NCI-H2227 treated with DMSO at 0.1 percent for 48 hours (cell line): Measurements from ENCODE around the gene CLEC16A.

Experiments
- DNase-seq: peaks from one replicate; lab custom pipeline; 2025; lab: John Stamatoyannopoulos, UW

Gene CLEC16A

DNA sequence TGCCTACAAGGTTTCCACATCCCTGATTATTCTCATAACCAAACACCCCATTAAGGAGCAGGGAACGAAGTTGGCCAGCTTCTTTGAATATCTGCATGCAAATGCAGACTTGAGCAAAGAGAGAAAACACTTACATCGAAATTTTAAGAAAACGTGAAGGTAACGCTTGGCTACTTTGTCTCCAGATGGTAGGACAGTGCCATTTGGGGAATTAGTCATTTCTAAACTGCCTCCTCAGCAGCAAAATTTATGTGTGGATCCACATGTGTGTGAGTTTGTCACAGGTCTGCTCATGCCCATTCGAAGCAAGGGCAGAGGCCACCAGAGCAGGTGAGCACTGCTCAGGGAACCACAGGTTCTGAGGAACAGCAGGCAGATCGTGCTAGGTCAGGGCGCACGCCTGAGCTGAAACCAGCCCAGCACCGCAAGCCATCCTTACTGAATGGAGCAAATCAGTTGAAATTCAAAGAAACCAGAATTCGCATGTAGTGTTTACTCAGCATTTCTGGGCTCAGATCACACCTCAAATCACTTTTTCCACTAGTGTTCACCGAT is 231.5 kb downstream of the CLEC16A start:
- DNase-seq: no peak

DNA sequence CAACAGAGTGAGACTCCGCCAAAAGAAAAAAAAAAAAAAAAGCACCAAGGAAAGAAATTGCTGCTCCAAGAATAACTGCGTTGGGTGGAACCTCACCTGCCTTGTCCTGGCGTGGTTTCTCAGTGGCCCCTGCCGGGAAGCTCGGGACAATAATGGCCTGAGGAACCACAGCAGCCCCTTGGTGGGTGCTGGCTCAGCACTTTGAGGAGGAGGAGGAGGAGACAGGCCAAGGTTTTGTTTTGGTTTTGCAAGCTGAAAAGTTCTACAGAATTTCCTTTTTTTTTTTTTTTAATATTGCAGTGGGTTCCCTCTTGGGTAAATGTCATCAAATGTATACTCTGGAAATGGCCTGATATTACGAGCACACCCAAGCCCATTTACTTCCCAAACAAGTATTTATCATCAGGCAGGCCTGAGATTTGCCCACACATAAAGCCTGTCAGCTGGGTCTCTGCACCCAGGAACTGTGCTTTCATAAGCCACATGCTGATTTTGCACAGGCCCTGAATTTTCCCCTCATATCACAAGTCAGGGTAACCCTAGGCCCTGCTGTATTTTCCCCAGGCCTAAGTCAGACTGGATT is 233.3 kb downstream of the CLEC16A start:
- DNase-seq: no peak

- DNase-seq: no peak
These were observed 234.1 kb downstream of the CLEC16A start for GRCh38 chr16:11178424-11178823.

- DNase-seq: no peak
These were observed 235.2 kb downstream of the CLEC16A start for GRCh38 chr16:11179574-11179973.

DNA sequence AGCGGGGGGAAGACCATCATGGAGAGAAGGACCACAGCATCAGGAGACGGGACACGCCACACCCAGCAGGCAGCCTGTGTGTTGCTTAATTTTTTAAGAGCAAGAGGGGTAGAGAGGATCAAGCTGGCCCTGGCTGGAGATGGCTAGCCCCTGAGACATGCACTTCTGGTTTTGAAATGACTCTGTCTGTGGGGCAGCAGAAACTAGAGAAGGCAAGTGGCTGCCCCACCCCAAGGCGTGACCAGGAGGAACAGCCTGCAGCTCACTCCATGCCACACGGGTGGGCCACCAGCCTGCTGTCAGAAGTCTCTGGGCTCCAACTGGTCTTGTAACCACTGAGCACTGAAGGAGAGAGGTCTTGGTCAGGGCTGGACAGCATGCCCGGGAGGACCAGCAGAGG is 236.1 kb downstream of the CLEC16A start:
- DNase-seq: no peak

DNA sequence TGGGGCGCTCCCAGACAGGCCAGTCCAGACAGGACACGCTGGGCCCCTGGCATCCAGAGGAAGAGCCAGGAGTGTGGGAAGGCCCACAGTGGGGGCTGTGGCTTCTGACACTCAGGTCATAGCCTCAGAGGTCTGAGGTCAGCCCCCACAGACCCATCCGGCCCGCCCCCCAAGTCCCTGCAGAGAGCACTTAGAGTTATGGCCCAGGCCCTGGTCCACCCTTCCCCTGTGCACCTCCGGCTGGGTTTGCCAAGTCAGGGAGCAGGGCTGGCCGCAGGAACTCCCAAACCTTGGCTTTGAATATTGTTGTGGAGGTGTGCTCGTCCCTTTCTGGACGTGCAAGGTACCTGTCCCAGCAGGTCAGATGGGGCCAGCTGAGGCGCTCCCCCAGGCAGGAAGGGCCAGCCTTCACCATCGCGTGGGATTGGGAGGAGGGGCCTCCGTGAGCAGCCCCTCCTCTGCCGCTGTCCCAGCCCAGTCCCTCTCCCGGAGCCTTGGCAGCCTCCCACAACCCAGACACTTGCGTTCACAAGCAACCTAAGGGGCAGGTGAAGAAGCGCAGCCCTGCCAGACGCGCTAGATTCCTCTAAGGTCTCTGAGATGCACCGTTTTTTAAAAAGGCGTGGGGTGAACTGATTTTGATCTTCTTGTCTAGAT is 237.0 kb downstream of the CLEC16A start:
- DNase-seq: no peak

- DNase-seq: no peak
These were observed 237.5 kb downstream of the CLEC16A start for GRCh38 chr16:11181899-11182279.

DNA sequence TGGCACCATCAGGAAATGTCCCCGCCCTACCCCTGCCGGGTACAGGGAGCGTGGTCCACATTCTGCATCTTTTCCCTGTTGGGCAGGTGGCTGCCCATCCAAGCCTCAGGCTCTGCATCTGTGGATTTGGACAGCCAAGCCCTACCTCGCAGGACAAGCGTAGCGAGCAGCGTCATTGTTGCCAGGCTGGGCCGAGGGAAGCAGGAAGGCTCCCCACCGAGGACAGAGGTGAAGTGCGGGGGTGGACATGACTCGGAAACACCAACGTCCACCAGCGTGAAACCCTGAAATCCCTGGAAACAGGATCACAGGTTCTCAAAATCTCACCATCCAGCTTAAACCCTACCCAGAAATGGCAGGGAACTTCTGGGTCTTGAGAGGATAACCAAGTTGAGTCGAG is 238.0 kb downstream of the CLEC16A start:
- no peak for DNase-seq

GRCh38 chr16:11183035-11183812 is 238.9 kb downstream of the CLEC16A start:
- DNase-seq: no peak

DNA sequence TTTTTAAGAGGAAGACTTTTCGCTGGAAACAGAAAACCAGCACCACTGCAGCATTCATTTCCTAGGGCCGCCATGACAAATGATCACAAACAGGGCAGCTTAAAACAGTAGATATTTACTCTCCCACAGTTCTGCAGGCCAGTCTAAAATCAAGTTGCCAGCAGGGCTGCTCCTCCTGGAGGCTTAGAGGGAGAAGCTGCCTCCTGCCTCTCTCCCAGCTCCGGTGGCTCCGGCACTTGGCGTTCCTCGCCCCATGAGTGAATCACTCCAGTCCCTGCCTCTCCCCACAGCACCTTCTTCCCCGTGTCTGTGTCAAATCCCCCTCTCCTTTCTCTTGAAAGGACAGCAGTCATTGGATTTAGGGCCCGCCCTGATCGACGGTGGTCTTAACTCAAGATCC is 239.6 kb downstream of the CLEC16A start:
- no peak for DNase-seq

DNA sequence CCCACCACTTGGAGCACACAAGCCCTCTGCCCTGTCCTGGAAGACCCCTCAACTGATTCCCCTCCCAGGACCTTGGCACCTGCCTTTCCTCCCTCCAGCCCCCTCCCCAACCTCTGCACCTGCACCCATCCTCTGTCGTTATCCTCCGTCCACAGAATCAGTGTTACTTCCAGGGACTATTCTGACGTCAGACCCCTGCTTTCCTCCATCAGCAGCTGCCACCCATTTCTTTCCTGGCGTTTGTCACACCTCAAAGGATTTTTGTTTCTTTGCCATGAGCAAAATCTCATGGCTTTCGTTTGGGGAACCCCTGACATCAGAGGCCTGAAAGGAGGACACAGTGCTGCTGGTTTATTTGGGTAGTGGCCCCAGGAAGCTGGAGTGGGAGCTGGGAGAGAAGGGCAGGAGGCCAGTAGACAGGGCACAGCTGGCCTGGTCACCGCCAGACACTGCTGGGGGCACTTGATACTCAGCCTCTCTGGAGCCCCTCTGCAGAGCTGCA is 243.2 kb downstream of the CLEC16A start:
- DNase-seq: no peak

DNA sequence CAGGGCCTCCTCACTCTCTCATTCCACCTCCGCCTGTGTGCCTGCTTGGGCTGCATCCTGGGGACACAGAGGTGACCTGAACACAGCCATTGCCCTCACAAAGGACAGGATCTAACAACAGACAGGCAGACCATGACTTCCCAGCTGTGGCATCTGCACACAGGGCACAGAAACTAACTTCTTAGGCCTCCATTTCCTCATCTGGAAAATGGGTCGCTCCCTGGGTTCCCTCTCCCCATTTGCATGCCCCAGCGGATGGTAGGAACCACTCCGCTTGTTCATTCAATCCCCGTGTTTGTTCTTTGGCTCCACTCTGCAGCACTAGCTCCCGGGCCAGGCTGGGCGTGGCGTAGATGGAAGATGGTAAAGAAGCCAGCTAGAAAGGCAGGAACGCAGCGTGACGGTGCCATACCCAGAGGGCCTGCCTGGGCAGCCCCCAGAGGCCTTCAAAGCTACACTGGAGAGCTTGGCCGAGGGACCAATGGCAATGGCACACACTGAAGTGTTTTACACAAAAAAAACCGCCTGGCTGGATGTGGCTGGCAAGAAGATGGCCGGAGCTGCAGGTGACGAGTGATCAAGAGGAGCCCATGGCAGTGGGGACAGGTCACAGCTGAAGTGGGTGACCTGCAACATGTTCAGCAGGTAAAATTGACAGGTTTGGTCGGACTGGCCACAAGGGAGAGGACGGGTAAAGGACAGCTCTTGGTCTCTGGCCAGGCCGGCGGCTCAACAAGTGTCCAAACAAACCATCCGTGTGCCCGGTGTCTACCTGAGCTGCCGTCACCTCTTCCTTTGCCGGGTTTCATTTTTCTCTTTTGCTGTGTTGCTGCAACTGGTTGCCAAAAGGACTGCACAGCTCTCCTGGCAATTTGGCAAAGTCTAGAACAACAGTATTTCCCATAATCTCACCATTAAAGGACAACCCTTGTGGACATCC is 244.7 kb downstream of the CLEC16A start:
- no peak for DNase-seq

DNA sequence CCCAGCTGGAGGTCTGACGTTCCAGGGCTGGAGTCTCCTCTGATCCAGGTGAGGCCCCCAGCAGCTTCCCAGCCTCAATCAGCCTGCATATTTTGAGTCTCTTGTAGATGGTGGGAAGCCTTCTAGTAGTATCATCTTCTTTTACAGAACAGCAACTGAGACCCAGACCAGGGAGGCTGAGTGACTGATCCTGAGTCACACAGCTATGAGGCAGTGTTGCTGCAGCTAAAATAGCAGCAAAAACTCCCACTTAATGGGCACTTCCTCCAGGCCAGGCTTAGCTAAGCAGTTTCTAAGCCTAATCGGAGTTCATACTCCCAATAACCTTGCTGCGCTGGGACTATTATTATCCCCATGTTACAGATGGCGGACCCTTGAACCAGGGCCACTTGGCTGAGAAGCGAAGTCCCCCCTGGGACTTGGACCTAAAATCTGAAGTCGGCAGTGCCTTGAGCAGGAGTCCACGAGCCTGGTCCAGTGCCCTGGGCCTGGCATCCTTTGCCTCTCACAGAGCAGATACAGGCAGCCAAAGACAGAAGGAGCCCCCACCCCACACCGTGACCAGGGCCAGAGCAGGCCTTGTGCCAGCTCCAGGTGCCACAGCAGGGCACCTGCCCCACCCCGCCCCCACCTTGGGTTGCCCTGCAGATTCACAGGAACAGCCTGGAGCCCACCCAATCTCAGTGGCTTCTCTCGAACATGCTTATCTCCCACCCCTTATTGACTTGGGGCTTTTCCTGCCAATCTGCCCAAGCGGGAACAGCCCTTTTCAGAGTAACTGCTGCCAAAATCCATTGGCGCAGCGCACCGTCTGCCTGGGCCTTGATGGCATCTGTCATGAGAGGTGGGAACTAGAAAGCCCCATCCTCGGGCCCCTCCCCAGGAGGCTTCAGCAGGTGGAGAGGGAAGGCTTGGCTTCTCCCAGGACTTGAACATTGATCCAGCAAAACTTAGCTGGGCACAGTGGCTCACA is 246.5 kb downstream of the CLEC16A start:
- DNase-seq: no peak

GRCh38 chr16:11191665-11192064 is 247.3 kb downstream of the CLEC16A start:
- no peak for DNase-seq

DNA sequence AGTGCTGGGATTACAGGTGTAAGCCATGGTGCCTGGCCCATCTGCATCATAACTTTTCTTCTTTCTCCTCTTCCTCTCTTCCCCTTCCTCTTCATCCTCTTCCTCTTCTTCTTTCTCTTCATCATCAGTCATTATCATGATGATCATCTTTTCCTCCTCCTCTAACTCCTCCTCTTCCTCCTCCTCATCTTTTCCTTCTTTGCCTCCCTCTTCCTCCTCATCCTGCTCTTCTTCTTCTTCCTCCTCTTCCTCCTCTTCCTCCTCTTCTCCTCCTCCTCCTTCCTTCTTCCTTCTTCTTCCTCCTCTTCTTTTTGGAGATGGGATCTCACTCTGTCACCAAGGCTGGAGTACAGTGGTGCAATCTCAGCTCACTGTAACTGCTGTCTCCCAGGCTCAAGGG is 249.1 kb downstream of the CLEC16A start:
- no peak for DNase-seq

DNA sequence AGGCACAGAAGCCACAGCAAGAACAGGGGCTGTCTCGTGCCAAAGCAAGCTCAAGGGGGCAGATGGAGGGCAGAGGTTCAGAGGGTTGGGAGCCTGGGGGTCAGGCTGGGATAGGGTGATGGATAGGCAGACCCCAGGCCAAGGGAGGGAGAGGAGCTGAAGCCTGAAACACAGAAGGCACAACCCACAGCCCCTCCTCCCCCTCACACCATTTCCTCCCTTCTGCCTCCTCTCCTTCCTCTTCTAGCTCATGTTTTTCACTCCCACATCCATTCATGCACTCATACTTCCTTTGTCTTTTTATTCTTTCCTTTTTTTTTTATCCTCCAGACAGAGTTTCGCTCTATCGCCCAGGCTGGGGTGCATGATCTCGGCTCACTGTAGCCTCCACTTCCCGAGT is 250.5 kb downstream of the CLEC16A start:
- no peak for DNase-seq

DNA sequence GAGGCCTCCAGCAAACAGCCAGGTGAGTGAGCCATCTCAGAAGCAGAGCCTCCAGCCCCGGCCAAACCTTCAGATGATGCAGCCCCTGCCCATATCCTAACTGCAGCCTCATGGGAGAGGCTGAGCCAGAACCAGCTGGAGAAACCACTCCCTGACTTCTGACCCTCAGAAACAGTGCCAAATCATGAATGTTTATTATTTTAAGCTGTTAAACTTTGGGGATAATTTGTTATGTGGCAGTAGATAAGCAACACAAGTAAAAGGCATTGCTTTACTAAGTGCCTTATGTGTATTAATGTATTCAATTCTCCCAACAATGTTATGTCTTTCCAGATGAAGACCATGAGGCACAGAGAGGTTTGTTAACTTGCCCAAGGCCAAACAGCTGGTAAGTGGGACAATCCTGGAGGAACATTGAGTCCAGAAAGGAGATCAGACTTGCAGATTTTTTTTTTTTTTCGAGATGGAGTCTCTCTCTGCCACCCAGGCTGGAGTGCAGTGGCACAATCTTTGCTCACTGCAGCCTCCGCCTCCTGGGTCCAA is 252.0 kb downstream of the CLEC16A start:
- no peak for DNase-seq

GRCh38 chr16:11198375-11198774 is 254.0 kb downstream of the CLEC16A start:
- DNase-seq: no peak

GRCh38 chr16:11198828-11199227 is 254.5 kb downstream of the CLEC16A start:
- no peak for DNase-seq

DNA sequence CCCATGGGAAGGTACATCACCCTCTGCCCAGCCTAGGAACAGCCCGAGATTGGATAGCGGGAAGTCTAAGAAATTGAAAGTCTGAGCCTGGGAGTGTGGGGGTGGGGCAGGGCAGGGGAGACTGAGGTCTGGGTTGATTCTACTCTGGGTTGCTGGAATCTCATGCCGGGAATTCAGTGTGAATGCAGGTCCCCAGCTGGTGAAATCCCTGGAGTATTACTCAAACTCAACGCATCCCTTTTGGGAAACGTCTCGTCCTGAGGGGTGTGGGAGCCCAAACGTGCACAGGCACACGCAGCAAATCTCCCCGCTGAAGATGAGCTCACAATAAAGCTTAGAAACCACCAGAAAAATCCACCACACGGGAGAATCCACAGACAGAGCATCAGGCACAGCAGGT is 256.2 kb downstream of the CLEC16A start:
- DNase-seq: no peak
